GM20431 (cell line): Measurements from ENCODE around the gene VAT1L.

Experiments used
- in situ Hi-C: fragments of 300-500 bp; cut with MseI, MboI; formaldehyde crosslinking; loops from one replicate; pipeline ENCODE4 v1.15.0; 2020; ENCODE audit warnings: low sequenced_read_pairs; ENCODE audit not compliant: unreplicated experiment

Gene VAT1L

DNA sequence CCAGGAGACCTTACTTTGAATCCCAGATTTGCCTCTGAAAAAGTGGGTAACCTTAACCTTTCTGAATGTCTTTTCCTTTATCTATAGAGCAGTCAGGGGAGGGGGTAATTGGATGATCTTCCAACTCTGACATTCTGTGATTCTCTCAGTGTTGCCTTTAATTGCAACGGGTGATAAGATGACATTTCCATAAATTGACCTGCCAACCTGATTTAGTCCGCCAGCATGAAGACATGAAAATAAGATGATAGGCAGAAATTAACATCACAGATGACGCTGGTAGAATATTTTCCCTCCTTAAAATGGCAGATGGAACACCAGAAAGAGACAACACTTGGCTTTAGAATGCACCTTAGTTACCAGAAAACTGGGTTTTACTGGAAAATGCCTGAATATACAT lies 72.6 kb downstream of the VAT1L start:
- in situ Hi-C loops: no loop called here

DNA sequence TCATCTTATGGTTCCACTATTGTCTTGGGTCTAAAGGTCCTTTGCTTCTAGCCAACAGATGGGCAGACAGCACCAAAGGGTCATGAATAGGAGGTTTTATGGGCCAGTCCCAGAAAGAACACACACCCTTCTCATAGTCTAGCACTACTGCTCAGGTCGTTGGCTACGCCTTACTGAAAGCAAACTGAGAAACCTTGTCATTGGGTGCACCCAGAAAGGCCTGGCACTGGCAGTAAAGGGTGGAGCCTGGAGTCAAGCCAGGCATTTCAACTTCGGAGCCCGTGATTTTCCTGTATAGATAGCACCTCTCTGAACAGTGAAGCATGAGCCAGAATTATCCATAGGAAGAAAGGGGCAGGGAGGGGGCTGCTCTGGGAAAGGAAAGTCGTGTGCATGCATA lies 74.9 kb downstream of the VAT1L start:
- in situ Hi-C loops: no loop called here

DNA sequence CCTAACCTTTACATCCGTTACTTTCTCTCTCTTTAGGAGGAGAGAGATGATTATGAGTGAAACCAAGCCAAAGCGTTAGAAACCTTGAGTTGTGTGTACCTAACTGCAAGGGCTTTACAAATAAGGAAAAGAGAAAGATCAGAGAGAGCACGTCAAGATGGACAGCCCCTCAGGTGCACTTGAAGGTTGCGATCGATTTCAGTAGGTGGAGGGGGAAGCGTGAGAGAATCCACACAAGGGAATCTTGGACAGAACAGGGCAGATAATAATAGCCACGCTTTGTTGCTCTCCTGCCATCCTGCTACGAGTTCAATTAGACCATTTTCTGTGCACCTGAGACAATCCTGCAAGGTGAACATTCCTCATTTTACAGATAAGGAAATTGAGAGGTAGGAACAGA lies 78.4 kb downstream of the VAT1L start:
- in situ Hi-C loops: no loop called here

DNA sequence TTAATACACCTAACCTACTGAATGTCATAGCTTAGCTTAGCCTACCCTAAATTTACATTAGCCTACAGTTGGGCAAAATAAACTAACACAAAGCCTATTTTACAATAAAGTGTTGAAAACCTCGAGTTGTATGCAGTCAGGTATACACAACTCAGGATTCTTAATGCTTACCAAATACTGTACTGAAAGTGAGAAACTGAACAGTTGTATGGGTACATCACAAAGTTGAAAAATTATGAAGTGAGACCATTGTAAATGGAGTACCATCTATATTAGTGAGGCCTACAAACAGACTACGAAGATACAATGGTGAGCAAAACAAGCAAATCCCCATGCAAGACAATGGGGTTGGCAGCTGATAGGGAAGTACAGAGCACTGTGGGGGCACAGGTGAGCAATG lies 79.7 kb downstream of the VAT1L start:
- in situ Hi-C loops: no loop called here

DNA sequence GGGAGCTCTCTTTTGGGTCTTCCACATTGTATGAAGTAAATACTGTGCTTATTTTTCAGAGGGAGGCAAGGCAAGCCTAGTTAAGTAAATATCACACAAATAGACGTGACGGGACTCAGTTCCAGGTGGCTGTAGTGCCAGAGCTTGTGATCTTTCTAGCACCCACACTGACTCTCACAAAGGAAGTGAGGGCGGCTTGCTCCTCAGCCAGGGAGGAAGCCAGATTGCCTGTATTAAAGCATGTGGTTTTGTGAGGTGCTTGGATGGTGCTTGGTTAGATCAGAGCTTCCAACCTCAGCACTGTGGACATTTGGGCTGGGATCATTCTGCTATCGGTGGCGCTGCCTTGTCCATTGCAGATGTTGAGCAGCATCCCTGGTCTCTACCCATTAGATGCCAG lies 80.1 kb downstream of the VAT1L start:
- in situ Hi-C loops: no loop called here

DNA sequence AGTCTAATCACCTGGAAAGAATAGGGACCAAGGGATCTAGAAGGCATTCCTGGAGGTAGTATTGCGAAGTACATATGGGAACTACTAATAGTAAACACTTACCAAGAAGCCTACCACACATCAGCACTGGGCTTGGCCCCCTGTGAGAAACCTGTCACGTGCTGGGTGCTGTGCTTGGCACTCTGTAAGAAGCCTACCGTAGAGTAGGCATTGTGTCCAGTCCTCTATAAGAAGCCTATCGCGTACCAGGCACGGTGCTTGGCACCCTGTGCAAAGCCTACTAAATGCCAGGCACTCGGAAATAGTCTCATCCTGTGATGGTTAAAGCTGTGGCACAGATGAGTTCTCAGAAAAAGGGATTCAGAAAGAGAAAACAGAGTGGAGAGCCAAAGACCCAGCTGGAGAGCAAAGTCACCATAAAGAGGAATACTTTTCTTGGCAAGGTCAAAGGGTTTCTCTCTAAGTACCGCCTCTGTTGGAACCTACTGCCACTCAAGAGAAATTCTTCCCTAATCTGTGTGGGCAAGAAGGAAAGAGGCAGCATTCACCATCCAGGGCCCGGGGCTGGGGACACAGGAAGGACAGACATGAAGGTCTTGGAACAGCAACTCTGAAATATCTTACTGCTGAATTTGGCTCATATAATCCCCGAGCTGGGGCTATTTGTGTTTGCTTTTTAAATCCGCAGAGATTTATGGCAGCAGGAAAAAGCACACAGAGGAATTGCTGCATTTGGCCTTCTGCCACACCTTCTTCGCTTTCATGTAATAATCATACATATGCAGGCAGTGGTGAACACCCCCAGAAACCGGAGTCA lies 81.8 kb downstream of the VAT1L start:
- in situ Hi-C loops: no loop called here

DNA sequence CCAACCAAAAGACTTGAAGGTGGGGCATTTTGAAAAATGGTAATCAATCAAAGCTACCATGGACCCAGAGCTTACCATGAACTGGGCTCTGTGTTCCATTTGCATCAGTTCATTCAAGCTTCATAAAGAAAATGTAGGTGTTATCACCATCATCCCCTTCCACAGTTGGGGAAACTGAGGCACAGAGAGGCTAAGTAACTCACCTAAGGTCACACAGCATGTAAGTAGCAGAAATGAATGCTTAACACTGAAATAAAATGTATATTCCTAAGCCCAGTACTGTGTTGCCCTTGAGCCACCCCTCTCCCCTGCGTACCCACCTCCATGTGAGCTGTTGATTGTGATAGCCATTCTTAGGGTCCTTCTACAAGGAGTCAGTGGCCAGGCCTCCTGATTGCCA lies 83.6 kb downstream of the VAT1L start:
- in situ Hi-C loops: no loop called here

DNA sequence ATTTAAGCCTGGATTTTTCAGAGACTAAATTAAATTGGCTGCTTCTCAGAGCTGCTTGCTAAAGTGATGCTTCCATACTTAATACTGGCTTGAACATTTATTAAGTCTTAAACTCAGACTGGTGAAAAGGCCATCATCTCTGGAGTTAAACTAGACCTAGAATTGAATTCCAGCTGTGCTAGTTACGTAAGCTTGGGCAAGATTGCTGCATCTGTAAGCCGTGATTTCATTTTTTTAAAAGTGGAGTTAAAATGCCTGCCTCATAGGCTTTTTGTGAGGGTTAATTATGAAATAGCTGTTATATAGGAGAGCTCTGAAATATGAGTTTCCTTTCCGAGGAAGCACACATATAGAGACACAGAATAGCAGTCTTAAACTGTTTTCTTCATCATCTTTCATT lies 84.7 kb downstream of the VAT1L start:
- in situ Hi-C loops: no loop called here

DNA sequence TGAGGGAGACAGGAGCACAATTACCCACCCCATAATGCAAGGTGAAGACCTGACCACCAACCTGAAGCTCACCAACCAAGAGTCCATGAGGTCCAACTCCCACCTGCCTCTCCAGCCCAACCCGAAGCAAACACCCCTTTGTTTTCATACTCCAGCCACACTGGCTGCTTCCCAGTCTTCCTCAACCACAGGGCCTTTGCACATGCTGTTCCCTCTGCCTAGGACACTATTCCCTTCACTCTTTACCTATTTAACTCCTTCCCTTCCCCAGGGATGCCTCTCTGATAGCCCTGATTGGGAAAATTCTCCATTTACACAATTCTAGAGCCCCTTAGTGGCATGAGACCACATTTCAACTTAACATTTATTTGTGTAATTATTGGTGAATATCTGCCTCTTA lies 86.0 kb downstream of the VAT1L start:
- in situ Hi-C loops: no loop called here

DNA sequence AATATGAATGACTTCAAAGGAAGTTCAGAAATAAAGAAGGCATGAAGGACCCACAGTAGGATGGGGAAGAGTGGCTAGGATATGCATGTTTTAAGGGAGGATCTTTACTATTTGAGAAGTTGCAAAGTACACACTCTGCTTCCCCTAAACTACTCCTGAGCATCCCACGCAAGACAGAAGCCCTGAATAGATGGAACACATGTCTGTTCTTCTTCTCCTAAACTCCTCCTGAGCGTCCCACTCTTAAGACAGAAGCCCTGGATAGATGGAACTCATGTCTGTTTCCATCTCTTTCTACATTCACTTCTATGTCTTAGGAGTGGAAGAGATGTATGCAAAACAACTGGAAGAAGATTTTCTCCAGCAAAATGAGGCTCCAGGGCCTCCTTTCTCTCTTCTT lies 88.4 kb downstream of the VAT1L start:
- in situ Hi-C loops: no loop called here

DNA sequence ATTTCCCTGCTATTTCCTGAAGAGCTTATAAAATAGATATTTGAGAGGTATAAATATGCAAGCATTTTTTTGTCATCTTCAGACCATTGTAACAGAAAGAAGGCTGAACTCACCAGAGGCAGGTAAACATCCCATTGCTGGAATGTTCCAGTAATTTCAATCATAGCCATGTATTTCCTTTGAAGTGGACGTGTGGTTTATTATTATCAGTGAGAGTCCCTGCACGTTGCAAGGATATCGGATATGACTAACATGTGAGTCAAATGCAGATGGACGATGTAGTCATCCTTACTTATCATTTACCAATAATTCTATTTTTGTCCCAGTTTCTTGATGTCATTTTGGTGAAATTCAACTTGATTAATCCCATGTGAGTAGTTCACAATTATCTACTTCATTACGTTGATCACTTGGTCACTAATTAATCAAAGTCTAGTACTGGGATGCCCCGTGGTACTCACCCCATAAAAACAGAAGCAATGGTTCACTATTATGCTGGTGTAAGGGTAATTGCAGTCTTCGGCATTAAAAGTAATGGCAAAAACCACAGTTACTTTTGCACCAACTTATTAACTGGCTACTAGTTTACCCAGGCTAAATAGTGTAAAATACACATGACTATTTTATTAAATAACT lies 89.5 kb downstream of the VAT1L start:
- in situ Hi-C loops: no loop called here

DNA sequence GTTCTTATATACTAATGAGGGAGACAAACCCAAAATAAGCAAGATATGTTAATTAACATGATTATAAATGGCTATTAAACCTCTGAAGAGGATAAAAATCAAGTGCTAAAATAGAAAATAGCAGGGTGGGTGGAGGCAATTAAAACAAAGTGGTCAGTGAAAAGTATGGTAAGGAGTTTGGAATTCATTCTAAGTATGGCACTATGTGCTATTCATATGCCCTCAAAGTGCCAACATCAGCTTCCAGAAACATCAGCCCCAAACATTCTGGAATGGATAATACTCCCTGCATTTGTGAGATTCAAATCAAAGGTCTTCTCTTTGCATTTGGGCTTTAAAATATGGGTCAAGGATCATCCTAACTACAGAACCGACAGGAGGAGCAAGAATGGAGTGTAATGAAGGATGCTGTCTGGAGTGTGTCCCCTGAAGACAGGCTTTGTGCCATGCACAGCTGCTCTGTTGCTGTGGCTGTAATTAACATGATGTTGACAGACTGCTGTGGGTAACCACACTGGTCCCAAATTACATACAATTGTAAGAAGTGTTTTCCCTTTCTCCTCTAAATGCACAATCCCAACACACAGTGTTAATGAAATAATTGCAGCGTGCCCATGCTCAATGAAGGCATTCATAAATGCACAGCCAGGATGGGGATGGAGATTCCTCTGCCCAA lies 93.1 kb downstream of the VAT1L start:
- in situ Hi-C loops: no loop called here

DNA sequence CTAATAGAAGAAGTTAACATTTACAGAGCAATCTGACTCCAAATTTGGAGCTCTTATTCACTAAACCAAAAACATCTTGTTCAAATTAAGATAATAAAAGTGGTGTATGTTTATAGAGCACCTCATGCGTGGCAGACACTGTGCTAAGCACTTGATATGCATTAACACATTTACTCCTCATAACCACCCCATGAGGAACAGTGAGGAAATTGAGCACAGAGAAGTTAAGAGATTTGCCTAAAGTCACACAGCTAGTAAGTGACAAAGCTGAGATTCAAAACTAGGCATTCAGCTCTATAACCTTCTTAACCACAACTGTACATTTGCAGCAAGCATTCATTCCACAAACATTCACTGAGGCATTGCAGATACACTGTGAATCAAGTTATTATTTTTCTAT lies 94.0 kb downstream of the VAT1L start:
- in situ Hi-C loops: no loop called here

DNA sequence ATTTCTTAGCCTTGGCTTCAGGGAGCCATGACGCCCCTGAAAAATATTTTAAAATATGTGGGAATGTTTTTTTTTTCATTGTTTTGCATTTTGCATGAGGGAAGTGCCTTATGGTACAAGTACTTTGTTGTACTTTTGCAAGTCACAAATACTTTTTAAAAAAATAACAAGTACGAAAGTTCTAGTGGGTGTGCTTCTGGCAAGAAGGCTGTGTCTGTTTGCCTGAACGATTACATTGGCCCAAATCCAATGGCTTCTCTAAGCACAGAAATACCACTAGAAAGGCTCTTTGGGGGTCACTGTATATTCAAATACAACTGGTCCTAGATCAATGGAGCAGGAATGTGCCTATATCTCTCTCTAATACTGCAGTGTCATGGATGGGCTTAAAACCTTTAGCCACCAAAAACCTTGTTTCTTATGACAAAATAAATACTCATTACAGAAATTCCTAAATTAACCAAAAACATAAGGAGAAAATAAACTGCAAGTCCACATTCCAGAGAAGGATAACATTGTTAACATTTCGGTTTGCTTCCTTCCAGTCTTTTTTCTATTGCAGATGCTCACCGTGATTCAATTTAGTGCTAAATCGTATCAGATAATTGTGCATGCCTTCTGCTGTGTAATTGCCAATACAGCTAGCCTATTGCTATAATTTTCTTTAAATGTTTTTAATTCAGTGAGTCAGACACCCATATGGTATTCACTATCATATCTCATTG lies 97.4 kb downstream of the VAT1L start:
- in situ Hi-C loops: no loop called here

DNA sequence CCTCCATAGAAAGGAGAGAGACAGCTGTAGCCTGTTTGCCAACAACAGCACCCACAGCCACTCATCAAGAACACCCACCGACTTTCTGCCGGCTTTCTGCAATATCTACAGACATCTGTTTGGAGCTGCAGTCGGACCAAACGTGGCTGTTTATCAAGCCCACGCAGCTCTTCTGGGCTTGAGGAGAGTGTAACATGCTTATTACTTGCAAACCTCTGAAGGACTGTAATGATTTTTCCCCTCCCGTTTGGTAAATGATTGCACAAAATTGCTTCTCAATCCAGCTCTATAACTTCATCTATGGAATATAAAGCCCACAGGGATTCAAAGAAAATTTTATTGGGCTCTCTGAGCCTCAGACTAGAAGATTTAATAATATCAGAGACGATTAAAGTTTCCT lies 100.5 kb downstream of the VAT1L start:
- in situ Hi-C loops: no loop called here

DNA sequence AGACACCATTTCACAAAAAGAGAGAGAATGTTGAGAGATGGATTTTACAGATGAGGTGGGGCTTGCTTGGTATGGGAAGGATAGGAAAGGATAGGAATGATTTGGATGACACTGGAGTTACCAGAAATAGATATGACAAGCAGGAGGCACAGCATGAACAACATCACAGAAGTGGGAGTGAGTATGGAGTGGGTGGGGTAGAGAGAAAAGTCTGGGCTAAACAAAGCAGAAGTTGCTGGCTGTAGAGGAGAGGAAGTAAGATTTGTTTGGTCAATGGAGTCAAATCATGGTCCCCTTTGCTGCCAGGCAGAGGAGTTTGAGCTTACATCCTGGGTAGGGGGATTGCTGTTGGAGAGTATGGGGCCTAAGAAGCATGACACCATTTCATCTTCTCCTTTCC lies 101.7 kb downstream of the VAT1L start:
- in situ Hi-C loops: no loop called here

DNA sequence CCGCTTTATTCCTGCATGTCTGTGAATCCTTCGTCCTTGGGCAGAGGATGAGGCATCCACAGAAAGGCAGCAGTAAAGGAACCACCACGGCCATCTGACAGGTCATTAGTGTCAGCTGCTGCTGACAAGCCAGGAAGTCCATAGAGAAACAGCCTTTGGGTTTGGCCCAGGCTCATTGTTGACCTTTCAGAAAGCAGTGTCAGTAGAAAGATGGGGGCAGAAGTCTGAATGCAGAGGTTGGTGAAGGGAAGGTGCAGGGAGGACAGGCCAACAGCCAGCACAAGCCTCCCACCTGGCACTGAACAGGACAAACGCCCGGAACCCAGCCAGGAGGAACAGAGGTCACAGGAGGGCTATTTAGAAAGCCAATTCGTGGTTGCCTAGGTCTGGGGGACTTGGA lies 105.8 kb downstream of the VAT1L start:
- in situ Hi-C loops: no loop called here

DNA sequence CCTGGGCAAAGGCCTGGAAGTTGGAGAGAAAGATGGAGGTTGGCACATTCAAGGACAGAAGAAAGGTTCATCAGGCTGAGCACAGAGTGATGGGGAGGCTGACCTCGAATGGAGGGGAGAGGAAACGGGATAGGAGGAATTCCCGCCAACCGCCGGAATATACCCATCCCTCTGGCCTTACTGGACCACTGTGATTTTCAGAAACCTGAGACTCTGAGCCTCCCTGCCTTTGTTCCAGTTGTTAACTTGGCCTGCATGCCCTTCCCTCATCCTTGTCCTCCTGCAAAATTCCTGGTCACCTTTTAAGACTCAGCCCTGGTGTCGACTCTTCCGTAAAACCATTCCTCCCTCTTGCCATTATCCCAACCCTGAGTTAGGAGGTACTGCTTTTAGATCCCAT lies 107.6 kb downstream of the VAT1L start:
- in situ Hi-C loops: no loop called here

DNA sequence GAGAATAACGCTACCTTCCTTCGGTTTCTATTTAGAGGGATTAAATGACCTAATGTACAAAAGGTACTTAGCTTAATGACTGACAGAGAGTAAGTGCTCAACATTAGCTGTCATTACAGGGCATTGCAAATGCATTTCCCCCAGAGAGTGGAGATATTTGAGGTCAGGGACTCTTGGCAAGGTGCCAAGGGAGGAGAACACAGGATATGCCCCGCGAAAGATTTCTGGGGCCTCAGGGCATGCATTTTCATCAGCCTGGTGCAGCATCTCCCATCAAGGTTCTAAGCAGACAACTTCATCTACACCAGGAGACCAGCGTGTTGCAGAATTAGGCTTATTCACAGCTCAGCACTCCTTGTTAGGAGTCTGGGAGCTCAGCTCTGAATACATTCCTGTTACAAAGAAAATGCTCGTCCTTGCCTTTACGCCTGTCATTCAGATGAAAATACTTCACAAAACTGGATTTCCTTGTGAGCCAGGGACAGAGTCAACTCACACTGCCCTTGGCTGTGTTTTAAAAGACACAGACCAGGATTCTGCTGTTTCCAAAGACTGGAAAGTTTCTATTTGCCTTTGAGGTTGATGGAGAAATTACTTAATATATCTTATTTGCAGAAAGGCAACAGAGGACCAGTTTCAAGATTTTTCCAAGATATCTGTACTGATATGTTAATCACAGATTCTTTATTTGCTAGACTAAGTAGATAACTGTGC lies 108.2 kb downstream of the VAT1L start:
- in situ Hi-C loops: no loop called here

DNA sequence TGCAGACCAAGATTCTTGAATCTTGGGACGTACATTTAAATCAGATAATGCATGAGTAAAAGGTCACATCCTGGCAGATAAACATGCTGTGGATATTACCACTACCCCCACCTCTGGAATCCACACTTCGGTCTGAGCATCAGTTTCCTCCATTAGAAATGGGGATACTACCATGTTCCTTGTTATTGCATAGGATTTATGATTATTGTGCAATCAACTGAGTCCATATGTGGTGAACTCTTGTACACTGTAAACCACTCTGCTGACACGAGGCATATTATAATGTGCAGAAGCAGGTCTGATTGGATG lies 108.7 kb downstream of the VAT1L start:
- in situ Hi-C loops: no loop called here
